Cortex of kidney (tissue), 1 donor: ENCODE data around the gene NEDD4L.

Experiments used
- DNase-seq: peaks from one replicate; lab custom pipeline; 2025; lab: John Stamatoyannopoulos, UW

The NEDD4L gene

DNA sequence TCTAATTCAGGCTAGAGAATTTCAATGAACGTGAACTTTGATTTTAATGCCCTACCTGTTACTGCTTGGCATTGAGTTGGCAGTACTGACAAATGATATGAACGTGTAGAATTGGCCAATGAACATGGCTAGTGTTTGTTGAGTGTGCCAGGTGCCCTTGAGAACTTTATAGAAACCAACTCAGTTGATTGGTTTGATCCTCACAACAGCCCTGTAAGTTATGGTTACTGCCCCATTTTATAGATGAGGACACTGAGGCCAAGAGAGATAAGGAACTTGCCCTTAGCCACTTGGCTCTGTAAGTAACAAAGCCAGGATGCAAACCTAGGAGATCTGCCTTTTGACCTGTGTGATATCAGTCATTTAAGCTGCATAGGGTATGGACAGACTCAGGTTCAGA is 275.7 kb downstream of the NEDD4L start:
- no peak for DNase-seq

GRCh38 chr18:58320907-58321561 is 277.0 kb downstream of the NEDD4L start:
- DNase-seq = no peak

GRCh38 chr18:58321986-58322385 is 278.0 kb downstream of the NEDD4L start:
- no peak for DNase-seq

GRCh38 chr18:58322464-58322863 is 278.4 kb downstream of the NEDD4L start:
- DNase-seq = no peak

GRCh38 chr18:58323866-58324762 is 280.1 kb downstream of the NEDD4L start:
- DNase-seq = no peak

DNA sequence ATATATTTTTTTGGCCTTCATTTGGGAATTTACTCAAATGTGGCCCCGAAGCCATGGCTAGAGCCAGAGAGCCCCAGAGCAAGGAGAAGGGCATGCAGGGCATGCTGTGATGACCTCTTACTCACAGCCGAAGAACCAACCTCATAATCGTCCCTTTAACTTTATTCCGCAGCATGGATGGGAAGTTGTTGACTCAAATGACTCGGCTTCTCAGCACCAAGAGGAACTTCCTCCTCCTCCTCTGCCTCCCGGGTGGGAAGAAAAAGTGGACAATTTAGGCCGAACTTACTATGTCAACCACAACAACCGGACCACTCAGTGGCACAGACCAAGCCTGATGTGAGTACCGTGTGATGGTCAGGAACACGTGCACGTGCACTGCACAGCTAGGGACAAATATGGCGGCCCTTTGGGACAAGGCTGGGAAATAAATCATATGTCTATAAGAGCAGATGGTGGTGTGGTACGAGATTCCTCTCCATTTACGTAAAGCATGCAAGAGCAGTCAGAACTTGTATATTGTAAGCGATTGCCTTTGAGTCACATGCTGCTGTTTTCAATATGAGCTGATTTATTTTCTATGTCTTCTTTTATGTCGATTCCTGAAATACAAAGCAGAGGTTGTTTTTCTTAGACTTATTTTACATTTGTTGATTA is 280.9 kb downstream of the NEDD4L start:
- no peak for DNase-seq

- DNase-seq = no peak
Measured at GRCh38 chr18:58325494-58325893, 281.5 kb downstream of the NEDD4L start.

DNA sequence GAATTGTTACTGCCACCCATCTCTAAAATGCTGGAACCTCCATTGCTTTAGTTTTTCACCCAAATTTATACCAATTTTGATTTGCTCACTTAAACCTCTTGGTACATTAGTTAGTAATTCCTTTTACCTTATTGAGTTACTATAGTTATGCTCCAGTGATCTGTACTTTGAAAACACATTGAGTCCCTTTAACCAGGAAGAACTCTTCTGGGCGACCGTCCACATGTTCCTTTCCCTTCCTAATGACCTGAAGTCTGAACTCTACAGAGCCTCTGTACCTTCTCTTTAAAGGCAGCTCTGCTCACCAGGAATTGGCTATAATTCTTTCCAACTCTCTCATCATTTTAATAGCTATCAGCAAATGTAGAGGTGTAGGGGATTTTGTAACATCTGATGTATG is 290.0 kb downstream of the NEDD4L start:
- no peak for DNase-seq

- DNase-seq = no peak
Measured at GRCh38 chr18:58335223-58335622, 291.2 kb downstream of the NEDD4L start.

GRCh38 chr18:58335821-58336220 is 291.8 kb downstream of the NEDD4L start:
- DNase-seq = no peak

DNA sequence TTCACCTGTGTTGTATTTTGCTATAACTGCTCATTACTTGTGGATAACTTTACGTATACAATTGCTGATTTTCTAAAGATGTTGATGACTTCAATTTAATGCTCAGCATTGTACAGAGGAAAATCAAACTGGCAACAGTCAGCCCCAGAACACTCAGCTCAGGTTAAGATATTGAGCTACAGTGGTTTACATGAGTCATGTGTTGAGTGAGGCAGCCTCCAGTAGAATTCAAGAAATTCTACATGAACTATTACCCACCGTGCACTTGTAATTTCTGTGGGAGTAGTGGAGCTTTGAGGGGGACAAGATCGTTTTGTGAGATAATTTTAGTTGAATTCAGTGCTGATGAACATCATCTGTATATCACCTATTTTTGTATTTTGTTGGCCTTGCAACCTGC is 292.6 kb downstream of the NEDD4L start:
- DNase-seq = no peak

GRCh38 chr18:58337285-58337684 is 293.3 kb downstream of the NEDD4L start:
- DNase-seq = no peak

DNA sequence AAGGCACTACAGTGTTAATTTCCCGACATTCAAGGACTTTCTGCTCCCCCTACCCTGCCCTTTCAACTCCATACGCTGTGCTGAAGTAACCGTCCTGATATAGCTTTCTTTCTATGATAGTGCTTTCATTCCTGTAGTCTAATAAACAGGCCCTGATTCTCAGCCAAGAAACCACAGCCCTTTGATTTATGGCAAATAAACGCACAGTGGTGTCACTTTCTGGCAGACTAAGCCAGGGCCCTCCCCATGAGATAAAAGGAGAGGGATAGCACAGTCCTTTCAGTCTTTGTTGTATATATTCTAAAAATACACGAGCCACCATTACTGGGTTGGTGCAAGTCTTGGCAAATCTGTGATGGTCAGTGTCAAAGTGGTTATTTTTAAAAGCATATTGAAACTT is 293.7 kb downstream of the NEDD4L start:
- no peak for DNase-seq

DNA sequence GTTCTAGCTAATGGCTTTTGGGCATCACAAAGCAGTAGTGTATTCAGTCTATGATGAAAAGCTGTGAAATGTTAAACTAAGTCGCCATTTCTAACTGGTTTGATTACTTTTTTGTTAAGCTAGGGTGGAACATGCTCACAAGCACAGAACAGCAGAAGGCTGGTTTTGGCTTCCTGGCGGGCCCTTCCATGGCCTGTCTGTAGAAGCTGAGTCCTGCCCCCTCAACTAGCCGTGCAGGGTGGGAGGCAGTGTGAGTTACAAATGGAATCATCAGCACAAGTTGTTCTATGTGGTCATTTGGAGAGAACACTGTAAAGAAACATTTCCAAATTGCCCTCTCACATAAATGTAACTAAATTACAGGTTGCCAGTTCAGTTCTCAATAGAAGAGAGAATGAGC is 294.1 kb downstream of the NEDD4L start:
- no peak for DNase-seq

DNA sequence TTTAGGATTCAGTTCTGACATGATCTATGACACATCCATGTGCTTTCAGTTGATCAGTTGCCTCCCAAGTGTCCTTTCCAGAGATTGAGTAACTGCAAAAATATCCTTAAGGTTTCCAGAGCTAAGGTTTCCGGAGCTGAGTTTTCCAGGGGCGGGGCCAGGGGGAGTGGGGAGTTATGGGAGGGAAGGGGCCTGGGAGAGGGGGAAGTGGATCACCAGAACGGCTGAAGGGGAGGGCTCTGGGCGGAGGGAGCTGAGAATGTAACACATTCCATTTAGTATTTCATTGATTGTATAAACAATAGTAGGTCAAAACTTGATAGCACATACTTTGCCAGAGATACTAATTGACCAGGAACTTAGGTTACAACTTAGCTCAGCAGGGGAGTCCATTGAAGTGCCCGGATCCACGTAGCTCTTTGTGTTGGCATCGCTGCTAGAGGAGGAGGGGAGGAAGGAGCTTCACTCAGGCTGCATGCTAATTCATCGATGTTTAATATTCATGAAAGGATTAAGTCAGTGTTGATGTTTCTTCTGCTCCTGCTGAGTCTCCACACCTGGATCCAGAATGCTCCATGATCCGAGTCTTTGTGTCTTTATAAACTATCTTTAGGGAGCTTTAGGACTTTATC is 295.1 kb downstream of the NEDD4L start:
- DNase-seq = no peak

DNA sequence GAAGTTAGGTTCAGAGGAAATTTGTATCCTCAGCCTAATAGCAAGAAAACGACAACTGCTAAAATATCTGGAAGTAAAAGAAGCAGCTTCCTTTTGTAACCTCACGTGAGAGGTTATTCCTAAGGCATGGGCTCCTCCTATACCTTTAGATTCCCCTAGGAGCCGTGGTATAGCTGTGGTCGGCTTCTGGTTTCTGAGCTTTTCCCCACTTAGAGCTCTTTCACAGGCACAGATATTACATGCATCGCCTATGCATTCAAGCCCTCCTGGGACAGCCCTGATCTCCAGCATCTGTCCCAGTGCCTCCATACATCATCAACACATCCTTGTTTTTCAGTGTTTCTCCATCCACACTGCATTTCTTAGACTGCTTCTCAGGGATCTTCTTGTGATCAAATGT is 295.9 kb downstream of the NEDD4L start:
- no peak for DNase-seq

- no peak for DNase-seq
Measured at GRCh38 chr18:58341916-58342315, 297.9 kb downstream of the NEDD4L start.

DNA sequence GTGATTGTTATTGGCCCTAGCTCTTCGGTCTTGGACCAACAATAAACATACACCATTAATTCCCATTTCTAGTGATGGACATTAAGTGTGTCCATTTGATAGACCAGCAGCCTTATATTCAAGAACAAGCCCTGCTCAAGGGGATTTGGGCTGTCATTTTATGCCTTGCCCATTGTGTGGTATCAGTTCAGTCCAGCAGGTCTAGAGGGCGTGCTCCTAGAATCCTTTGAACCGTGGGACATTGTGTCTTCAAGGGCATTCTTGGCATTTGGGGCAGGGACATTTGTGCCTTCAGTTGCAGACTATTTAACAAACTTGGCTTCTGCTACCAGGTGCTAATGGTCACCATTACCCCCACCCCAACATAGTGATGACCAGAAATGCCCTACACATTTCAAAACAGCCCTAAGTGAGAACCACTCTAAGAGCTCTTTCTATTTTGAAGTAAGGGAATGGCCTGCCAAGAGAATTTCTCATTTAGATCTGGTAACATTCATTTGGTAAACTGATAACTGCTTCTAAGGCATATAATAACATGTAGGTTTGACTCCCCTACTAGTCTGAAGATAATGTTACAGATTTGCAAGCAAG is 300.1 kb downstream of the NEDD4L start:
- DNase-seq = no peak

DNA sequence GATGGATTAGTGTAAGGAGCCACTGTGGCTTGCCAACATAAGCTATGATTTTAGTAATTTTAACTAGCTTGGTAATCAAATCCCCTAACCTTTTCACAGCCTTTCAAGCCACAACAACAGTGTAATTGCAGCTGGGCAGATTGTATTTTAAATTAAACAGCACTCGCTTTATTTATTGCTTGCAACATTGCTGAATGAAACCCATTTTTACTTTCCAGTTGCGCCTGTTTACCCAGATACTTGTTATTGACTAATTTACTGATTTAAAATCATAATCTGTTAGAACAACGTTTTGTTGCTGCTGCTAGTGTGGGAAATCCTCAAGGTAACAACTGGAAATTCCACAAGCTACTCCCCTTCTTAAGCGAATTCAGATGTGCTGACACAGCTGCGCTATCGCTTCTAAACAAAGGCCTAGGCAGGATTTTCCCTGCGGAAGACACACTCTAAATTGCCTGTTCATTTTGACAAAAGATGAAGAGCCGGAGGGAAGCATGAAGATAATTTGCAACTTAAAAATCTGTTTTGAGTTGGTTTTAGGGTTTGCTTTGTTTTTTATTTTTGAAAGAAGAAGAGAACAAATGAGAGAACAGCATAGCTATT is 300.9 kb downstream of the NEDD4L start:
- DNase-seq = no peak

DNA sequence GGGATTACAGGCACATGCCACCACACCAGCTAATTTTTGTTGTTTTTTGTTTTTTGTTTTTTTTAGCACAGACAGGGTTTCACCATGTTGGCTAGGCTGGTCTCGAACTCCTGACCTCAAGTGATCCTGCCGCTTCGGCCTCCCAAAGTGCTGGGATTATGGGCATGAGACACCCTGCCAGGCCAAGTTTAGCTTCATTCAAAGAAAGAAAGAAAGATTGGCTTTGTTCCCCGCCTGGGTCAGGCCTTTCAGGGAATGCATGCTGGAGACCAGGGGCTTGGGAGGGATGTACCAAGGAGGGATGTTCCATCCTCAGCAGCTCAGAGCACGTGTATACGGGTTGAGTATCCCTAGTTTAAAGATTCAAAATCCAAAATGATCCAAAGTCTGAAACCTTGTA is 301.8 kb downstream of the NEDD4L start:
- no peak for DNase-seq

- no peak for DNase-seq
Measured at GRCh38 chr18:58347135-58347534, 303.1 kb downstream of the NEDD4L start.

DNA sequence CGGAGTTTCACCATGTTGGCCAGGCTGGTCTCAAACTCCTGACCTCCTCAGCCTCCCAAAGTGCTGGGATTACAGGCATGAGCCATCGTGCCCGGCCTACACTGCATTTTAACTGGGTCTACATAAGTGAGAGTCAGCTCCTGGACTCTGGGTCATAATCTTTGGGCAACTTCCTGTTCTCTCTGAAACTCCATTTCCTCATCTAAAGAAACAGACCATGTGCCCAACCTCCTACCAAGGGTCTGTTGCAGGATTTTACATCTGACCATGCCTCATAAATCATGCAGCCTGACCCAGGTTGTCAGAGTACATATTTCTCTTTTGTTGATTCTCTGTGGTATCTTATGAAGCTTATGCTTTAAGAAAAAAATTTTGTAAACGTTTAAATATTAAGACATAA is 304.5 kb downstream of the NEDD4L start:
- no peak for DNase-seq
